Thyroid gland (tissue), 4 donors: Measurements from ENCODE around the gene AZIN2. TPM values are rescaled to one million over a fixed set of nuclear protein-coding genes. Genes with fewer than 3 reads are reported as not detected.

Source experiments
- DNase-seq, 2 donors: peaks; one replicate each; pipeline ENCODE4 v3.0.0-alpha.2; 2019
- H3K27ac ChIP-seq, 3 donors: fragments of 200-600 bp; sonication (generic); 1 replicate in 2 of 3; 2 replicates in 1 of 3; pipeline ENCODE4 v1.5.1; 2016 to 2019; ENCODE audit warnings: mild to moderate bottlenecking in 1 of 3, moderate library complexity in 1 of 3
- H3K27me3 ChIP-seq: fragments of 200-600 bp; sonication (generic); one replicate; pipeline ENCODE4 v1.5.1; 2019
- H3K36me3 ChIP-seq, 2 donors: fragments of 200-600 bp; sonication (generic); one replicate each; pipeline ENCODE4 v1.5.1; 2016 to 2019
- H3K4me1 ChIP-seq, 2 donors: fragments of 200-600 bp; sonication (generic); one replicate each; pipeline ENCODE4 v1.5.1; 2017 to 2019
- H3K4me3 ChIP-seq, 3 donors: fragments of 200-600 bp; sonication (generic); replicated peaks in 1 of 3; 1 replicate in 2 of 3; 2 replicates in 1 of 3; pipeline ENCODE4 v1.5.1; 2016; ENCODE audit warnings: mild to moderate bottlenecking in 1 of 3
- H3K9me3 ChIP-seq: fragments of 200-600 bp; sonication (generic); one replicate; pipeline ENCODE4 v1.5.1; 2017
- CTCF ChIP-seq, 6 experiments: fragments of 200-600 bp in 3 of 6; fragments of 450-650 bp in 3 of 6; sonication (generic) in 3 of 6; IDR thresholded peaks; one replicate each; pipeline ENCODE4 v1.5.1; 2016 to 2019; ENCODE audit warnings: antibody characterized with exemption in 6 of 6, mild to moderate bottlenecking in 2 of 6, inconsistent platforms in 1 of 6, moderate library complexity in 1 of 6
- POLR2A ChIP-seq, 2 donors: fragments of 450-650 bp; IDR thresholded peaks; one replicate each; pipeline ENCODE4 v1.6.1; 2017; ENCODE audit warnings: antibody characterized with exemption in 2 of 2, mild to moderate bottlenecking in 2 of 2, moderate library complexity in 1 of 2
- WGBS, 2 donors: methylation state at CpG; one replicate each; pipeline ENCODE4 v1.1.5; 2017; 5-methylcytosine and 5-hydroxymethylcytosine counted together
- intact Hi-C: fragments of 100-400 bp; cut with DNase I; formaldehyde crosslinking; loops from one replicate; pipeline ENCODE4 v1.15.1; 2023
- total RNA-seq, 4 donors: library from RNA; depleted of rRNA; stranded (reverse); fragments of >200 nt; gene quantifications; one replicate each; pipeline ENCODE4 v1.2.3, GENCODE V29; 2016

Gene AZIN2
- total RNA-seq, 4 donors from 2014 or later = 4.9 to 13.6 (median 5.3) TPM

DNA sequence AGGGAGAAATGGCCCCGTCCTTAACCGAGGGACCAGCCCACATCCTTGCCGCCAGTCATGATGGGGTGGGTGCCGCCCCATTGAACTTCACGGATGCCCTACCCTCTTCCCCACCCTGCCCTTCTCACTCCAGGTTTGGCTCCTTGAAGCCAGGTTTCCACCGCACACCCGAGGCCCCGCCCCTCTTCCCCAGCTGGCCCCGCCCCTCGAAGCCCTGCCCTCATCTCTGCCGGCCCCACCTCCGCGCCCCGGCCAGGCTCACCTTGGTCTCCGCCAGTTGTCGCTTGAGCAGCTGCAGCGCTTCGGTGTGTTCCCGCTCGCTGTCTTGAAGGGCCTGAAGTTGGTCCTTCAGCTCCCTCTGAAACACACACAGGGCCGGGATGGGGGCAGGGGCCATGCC is 84.3 kb downstream of the AZIN2 start:
- H3K9me3 ChIP-seq = no peaks in the 10 kb centered on the region
- no peak overlapping the region for H3K4me3 ChIP-seq
- DNase-seq = peak in 1 of 2 donors; percentile 26
- TF ChIP-seq CTCF (IDR thresholded peaks at IDR 0.05) = no peak
- no peak for TF ChIP-seq POLR2A (IDR thresholded peaks at IDR 0.05)
- 58 to 80% methylated on average over 17 to 21 of the region's 21 CpGs for WGBS, 2 donors
- intact Hi-C loops = no loop called here
- H3K36me3 ChIP-seq = no peaks in the 10 kb centered on the region
- H3K4me1 ChIP-seq = peaks cover 0 to 7% of the 10 kb centered on the region in 2 donors
- no peaks in the 10 kb centered on the region for H3K27me3 ChIP-seq
- H3K27ac ChIP-seq = no peak overlapping the region

- 95 to 97% methylated on average over 6 of the region's 6 CpGs for WGBS, 2 donors
- TF ChIP-seq POLR2A (IDR thresholded peaks at IDR 0.05) (no peak), CTCF (IDR thresholded peaks at IDR 0.05) (no peak)
Measured at GRCh38 chr1:33165809-33166208, 84.9 kb downstream of the AZIN2 start.

DNA sequence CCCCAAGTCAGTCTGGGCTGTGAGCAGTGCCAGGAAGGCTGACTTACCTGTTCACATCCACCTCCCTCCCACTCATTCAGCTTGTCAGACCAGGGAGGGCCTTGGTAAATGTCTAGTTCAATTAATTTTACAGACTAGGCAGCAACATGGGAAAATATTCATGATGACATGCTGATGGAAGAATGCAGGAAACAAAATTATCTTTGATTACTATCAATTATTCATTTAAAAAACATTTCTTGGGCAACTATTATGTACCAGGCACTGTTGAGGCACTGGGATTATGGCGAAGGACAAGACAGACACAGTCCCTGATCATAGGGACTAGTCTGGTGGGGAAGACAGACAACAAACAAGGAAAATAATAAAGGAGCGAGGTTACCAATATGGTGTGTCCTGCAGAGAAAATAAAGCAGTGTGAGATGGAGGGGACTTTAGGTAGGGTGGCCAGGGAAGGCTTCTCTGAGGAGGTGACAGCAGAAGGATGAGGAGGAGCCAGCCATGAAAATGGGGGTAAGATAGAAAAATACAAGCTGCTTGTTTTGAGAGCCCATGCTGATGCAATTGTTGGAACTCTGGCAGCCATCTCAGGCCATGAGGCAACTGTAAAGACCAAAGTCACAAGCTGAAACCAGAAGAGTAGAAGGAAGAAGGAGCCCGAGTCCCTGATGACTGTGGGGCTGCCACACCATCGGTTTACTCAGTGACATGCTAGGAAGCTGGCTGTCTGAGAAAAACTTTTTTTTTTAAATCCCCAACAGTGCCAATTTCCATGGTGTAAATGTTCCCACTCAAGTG is 86.9 kb downstream of the AZIN2 start:
- intact Hi-C loops = no loop called here
- Histone ChIP-seq H3K4me1 (no peaks in the 10 kb centered on the region), H3K4me3 (no peak overlapping the region), H3K27me3 (no peaks in the 10 kb centered on the region), H3K27ac (no peak overlapping the region), H3K36me3 (no peaks in the 10 kb centered on the region), H3K9me3 (no peaks in the 10 kb centered on the region)
- no peak for DNase-seq
- WGBS, 2 donors = 86 to 92% methylated on average over 4 of the region's 4 CpGs
- TF ChIP-seq POLR2A (IDR thresholded peaks at IDR 0.05) = no peak
- no peak for TF ChIP-seq CTCF (IDR thresholded peaks at IDR 0.05)

More at GRCh38 chr1:33165809-33166208, 84.9 kb downstream of the AZIN2 start:
- Histone ChIP-seq H3K9me3 (no peaks in the 10 kb centered on the region), H3K4me3 (no peak overlapping the region), H3K27ac (no peak overlapping the region), H3K27me3 (no peaks in the 10 kb centered on the region), H3K36me3 (no peaks in the 10 kb centered on the region), H3K4me1 (peaks cover 0 to 7% of the 10 kb centered on the region in 2 donors)
- DNase-seq = no peak
- intact Hi-C loops = no loop called here

DNA sequence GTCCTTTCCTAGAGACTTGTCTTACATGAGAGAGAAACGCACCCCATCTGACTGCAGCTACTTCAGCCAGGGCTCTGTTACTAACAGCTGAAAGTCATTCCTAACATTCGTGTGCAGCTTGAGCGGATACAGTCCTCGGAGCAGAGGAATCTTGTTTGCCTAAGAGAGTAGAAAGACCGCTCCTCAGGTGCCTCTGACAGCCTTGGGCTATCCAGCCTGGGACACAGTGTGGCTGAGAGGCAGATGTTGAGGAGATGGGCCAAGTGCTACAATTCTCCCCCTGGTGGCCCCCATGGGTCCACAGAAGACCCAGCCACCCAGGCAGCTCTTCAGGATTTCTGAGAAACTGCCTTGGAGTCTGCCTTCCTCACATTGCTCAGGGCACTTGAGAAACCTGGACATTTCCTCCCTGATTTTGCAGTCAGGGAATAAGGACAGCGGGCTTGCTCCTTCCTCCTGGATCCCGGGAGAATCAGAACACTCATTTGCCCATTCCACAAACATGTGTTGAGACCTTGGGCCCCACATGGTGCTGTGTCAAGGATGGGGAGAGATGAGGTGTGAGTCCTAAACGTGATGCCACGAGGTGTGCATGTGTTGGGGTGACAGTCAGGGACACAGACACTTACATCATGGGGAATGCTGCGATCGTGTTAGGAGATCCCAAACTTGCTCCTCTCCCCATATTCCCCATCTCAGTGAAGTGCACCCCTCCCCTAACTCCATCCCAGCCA is 87.8 kb downstream of the AZIN2 start:
- WGBS, 2 donors = 52 to 56% methylated on average over 11 of the region's 11 CpGs
- intact Hi-C loops = no loop called here
- H3K27me3 ChIP-seq = no peaks in the 10 kb centered on the region
- H3K9me3 ChIP-seq = no peaks in the 10 kb centered on the region
- H3K4me1 ChIP-seq = no peaks in the 10 kb centered on the region
- DNase-seq = peak; percentile 41 to 43
- H3K4me3 ChIP-seq = no peak overlapping the region
- H3K36me3 ChIP-seq = no peaks in the 10 kb centered on the region
- no peak for TF ChIP-seq POLR2A (IDR thresholded peaks at IDR 0.05)
- no peak for TF ChIP-seq CTCF (IDR thresholded peaks at IDR 0.05)
- H3K27ac ChIP-seq = no peak overlapping the region
